NCI-H146 (cell line): Measurements from ENCODE around the gene ANKK1.

Source experiments
- DNase-seq: peaks from one replicate; lab custom pipeline; 2025; lab: John Stamatoyannopoulos, UW

Gene ANKK1, protein sequence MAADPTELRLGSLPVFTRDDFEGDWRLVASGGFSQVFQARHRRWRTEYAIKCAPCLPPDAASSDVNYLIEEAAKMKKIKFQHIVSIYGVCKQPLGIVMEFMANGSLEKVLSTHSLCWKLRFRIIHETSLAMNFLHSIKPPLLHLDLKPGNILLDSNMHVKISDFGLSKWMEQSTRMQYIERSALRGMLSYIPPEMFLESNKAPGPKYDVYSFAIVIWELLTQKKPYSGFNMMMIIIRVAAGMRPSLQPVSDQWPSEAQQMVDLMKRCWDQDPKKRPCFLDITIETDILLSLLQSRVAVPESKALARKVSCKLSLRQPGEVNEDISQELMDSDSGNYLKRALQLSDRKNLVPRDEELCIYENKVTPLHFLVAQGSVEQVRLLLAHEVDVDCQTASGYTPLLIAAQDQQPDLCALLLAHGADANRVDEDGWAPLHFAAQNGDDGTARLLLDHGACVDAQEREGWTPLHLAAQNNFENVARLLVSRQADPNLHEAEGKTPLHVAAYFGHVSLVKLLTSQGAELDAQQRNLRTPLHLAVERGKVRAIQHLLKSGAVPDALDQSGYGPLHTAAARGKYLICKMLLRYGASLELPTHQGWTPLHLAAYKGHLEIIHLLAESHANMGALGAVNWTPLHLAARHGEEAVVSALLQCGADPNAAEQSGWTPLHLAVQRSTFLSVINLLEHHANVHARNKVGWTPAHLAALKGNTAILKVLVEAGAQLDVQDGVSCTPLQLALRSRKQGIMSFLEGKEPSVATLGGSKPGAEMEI

DNA sequence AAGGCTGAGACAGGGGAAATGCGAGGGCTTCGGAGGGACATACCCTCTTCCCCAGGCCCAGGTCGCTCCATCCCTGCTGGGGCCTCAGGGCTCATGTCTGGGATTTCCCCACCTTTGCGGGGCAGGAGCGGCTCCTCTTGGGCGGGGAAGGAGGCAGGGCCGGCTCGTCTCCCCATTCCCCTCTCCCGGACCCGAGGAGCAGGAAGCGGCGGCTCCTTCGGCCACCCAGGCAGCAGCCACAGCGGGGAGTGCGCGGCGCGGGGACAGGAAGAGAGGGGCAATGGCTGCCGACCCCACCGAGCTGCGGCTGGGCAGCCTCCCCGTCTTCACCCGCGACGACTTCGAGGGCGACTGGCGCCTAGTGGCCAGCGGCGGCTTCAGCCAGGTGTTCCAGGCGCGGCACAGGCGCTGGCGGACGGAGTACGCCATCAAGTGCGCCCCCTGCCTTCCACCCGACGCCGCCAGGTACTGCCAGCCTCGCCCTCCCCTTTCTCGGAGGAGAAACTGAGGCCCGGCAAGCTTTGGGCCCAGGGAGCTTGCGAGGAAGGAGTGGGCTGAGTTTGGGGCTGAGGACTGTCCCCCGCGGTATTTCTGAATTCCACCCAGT, at the start of gene ANKK1:
Gene ANKK1, plus strand, starts transcription at position 175 of the 607 bp plus-strand sequence. Its CDS starts 106 bp downstream, at position 281.
- DNase-seq, result no peak

DNA sequence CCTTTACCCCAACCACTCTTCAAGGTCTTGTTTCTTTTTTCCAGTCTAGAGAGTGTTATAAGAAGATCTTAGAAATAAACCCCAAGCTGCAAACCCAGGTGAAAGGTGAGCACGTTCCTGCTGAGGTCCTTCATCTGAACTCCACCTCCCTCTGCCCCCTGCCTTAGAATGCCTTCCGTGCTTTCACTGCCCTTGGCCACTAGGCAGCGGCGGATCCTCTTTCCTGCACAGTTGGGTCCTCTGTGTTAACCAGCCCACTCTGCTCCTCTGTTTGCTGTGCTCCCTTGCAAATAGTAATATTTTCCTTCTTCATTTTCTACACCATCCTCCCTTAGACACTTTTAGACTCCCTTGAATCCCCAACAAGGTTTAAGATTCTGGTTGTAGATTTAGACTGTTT, 48.8 kb upstream of the ANKK1 start:
- peak; percentile 7 for DNase-seq

DNA sequence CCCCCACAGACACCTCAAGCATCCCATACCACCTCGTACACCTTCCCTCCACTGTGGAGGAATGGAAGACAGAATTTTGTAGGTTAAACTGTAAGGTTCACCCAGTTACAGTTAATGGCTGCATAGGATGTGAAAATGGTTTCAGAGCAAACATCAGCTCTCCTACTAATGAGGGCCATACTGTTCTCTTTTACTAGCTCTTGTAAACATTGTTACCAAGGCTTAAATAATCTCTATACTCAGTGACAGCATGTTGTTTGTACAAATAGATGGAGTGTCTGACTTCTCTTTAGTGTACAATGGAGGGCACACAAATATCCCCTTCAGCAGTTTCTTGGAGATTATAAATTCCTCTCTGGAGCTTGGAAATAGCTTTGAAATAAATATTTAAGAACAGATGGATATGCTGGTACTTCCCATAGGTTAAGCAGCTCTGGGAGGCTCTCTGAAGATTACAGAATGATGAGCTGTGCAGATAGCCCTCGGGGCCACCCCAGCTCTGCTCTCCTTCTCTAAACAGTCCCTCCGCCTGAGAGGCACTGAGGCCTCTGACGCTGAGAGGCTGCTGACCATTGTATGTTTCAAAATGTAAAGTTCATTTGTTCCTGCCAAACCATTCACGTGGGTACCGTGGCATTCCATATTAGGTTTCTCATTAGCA, 47.5 kb upstream of the ANKK1 start:
- peak; percentile 6 for DNase-seq

DNA sequence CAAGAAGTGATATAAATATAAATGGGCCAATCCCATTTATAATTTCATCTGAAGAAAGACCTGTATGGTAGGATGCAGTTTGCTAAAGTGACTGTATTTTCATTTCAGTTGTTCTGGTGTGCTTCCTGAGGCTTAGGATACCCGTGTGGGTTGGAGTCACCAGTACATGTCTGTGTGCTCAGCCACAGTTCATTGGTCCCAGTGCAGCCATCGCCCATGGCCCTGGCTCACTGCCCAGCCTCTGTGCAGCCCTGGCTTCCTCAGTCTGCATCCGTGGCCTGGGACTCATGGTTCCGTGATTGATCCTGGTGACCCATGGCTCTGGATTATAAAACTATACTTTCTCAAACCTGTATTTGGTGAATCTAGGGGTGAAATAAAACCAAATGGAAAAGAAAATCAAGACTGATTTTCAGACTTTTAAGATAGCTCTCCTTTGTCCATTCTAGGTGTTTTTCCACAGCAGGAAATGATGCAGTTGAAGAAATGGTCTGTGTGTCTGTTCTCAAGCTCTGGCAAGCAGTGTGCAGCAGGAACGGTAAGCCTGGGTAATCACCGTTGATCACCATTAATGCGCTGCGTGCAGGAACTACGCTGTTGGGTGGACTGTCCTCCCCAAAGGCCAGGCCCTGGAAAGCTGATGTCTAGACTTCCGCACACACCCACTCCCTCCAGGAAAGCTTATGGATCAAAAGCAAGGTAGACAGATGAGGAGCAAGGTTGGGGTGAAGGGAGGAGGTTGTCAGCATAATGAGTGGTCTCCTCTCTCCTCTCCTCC, 46.0 kb upstream of the ANKK1 start:
- no peak for DNase-seq

DNA sequence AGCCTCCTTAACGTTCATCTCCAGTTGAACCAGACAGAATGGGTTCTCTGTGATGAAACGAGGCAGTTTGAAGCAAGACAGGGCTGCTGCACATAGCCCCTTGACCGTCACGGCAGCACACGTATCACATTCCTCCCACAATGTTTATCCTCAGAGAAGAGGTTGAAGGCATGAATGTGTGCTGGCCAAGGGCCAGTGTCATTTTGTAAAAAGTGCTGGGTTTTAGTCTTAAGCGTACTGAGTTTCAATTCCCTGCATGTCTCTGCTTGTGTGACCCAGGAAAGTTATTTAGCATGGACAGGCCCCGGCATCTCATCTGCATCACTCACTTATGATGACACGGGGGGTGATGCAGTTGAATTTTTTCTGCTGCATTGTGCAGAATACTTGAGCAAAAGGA, 41.6 kb upstream of the ANKK1 start:
- no peak for DNase-seq

DNA sequence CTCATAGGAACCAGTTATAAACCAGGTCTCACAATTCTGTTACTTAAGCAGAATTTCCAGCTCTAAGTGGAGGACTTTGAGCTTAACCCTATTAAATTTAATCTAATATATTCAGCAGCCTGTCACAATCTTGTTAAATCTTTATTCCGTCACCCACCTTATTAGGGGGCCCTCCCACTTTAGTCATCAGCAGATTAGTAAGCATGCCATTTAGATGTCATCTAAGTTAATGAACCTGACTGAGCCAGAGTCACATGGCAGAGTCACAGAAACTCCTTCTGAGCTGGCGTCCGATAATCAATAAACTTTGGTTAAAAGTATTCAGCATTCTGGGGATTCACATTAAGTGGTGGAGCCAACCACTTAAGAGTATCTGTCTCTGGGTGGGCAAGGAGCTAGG, 38.1 kb upstream of the ANKK1 start:
- no peak for DNase-seq

DNA sequence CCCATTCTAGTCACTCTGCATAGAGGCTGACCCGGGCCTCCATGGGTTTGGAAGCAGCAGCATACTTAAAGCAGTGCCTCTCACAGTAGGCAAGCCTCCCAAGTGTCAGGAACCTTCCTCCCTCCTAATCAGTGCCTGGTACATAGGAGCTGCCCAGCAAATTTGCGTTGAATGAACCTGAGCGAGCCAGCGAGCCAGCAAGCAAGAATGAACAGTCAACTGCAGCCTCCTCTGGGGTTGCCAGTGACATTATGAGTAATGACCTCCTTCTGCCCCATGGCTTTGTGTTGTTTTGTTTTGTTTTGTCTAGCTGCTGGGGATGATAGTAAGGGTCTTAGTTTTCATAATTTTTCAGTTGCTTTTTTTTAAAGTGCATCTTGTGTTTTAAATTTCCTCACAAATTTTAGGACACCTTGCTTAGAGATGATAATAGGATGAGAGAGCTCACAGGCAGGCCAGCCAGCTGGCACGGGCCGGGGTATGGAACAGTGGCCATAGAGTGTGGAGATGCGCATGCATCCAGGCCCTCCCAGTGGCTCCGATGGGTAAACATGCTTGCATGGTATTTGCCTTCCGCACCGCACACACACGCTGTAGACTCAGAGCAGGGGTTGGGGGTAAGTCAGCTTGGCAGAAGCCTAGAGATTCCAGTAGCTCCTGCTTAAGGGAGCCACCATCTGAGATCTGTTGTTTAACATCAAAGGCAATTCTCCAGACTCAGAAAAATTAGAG, 37.1 kb upstream of the ANKK1 start:
- peak; percentile 68 for DNase-seq

DNA sequence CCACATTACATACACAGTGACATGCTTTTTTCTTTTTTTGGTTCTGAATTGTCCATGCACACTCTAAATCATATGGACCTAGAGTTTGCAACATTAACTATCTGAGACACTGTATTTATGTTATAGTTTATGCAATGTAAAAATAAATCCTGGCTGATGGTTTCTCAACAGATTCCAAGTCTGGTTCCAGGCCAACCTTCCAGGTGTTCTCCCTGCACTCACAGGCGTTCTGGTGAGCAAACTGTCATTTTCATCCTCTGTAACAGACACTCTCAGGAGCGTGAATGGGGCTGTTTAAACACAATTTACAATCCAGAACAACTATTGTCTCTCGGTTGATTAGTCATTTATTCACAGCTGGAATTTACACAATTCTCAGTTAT, 36.5 kb upstream of the ANKK1 start:
- peak; percentile 92 for DNase-seq

DNA sequence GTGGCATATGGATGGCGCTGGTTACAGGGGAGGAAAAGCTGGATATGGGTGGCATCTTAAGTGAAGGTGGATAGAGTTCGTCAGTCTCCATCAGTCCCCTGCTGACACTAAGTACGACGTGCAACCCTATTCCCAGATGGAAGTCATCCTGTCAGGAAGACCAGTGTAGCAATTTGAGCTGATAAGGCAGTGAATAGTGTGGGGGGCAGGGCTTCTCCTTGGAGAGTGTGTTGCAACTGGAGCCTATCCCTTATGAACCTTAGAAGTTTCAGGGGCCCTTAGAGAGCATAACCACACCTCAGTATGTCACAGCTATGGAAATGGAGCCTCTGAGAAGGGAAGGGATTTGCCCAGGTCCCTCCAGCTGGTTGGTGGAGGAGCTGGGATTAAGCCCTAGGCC, 36.1 kb upstream of the ANKK1 start:
- no peak for DNase-seq

DNA sequence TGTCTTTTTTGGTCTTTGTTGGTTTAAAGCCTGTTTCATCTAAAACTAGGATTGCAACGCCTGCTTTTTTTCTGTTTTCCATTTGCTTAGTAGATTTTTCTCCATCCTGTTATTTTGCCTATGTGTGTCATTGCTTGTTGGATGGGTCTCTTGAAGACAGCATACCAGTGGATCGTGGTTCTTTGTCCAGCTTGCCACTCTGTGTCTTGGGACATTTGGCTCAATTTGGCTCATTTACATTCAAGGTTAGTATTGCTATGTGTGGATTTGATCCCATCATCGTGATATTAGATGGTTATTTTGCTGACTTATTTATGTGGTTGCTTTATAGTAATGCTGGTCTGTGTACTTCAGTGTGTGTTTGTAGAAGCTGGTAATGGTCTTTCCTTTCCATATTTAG, 31.4 kb upstream of the ANKK1 start:
- DNase-seq, result no peak

DNA sequence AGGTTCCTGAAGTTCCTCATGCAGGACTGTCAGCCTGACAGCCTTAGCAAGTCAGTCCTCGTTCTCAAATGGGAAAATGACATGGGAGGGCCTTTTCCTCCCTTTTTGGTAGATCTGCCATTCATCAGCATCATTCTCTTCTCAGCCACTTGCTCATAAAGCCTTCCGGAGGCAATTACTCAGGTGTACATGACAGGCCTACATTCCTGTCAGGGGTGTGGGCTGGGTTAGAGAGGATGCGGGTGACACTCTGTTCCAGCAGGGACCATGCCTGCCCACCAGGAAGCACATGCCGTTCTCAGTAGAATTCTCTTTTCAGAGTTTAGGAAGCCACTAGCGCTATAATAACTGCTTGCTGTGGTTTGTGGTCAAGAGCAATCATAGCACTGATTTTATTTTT, 24.2 kb upstream of the ANKK1 start:
- DNase-seq, result no peak

DNA sequence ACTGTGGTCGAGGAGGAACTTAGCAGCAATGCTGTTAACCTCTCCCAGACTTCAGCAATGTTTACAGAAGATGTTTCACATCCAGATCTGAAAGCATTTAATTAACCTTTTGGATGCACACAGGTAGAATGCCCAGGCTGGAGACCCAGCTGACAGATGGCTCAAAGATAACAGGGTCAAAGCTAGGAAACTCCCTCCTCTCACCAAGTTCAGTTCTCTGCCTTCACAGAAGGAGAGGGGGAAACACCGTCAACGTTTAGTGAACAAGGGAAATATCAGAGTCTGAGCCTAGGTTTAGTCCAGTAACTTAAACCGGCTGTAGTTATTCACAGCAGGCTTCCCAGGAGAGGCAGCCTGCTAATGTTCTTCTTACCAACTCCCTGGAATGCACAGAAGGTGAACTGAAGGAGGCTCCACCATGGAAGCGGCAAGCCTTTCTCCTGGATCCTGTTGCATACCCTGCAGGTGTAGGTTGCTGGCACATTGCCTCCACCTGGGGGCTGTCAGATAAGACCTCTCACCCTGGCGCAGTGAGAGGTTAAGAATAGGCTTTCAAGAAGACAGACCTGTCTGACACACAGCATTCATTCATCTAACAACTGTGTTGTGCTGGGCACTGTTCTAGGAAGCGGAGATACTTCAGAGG, 23.5 kb upstream of the ANKK1 start:
- DNase-seq, result no peak

DNA sequence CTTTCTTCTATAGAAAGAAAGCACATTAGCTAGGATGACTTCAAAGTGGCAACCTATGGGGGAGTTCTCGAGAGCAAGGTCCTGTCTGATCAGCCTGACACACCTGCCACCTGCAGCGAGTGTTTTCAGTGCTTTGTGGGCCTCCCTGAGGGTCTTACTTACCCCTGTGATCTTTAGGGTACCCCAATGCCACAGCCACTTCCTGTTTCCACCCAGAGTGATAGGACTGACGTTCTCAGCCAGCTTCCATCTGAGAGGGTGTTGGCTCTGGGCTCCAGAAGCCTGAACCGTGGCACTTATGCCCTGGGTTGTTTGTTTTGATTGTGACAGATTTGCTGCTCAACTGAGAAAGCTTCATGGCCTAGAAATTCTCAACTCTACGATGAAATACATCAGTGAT, 21.7 kb upstream of the ANKK1 start:
- no peak for DNase-seq

DNA sequence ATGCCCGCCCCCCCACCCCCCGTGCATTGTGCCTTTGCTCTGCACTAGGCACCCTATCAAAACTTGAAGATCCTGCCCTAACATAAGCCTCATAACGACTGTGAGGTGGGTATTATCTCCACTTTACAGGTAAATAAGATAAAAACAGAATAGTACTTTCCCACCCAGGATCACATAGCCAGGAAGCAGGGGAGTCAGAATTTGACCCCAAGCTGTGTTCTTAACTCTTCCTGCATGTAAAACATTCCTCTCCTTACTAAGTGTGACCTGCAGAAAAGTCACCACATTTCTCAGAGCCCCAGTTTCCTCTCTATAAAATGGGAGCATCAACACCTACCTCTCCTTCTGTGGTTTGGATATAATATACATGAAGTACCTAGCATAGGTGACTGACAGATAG, 18.2 kb upstream of the ANKK1 start:
- DNase-seq, result no peak

DNA sequence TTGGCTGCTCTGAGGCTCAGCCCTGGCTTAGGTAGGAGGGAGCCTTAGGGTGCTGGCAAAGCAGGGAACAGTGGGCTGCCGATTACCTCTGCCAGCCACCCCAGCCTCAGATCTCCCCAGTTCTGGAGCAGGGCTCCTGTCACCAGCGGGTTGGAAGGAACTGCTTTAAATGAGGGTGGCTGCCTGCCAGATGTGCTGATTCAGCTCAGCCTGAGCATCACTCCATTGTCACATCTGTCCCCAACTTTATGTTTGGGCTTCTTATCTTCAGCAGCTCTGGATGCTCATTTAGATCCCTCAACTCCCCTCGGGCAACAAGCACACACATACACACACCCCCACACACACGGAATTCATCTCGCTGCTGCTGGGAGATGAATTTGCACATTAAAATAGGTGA, 16.9 kb upstream of the ANKK1 start:
- no peak for DNase-seq

DNA sequence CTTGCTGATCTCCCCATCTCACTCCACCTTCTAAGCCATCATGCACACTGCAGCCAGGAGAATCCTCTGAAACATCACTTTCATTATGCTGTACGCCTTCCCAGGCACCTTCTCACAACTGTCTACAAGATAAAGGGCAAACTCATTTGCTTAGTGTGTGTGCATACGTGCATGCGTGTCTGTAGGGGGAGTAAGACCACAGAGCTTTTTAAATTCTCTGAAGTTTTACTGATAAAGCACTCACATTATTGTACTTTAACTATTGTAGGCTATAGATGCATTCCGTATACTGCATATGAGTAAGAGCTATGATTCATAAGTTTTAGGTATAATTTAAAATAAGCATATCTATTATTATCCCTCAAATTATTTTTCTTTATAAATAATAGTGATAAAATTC, 15.3 kb upstream of the ANKK1 start:
- DNase-seq, result no peak

DNA sequence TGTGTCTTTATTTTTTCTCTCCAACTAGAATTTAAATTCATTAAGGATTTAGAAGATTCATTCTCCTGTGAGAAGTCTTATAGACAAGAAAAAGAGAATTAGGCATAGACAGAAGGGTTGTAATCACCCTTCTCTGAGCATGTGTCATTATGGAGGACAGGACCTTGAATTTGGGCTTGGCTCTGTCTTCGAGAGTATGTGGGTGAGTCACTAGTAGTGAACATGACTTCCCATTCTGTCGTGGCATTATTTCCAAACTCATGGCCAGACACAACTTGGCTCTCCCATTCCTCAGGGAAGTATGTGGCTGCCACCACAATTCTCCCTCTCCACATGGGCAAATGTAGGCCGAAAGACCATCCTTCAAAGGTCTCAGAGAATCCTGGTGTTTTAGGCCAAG, 14.3 kb upstream of the ANKK1 start:
- DNase-seq, result no peak

DNA sequence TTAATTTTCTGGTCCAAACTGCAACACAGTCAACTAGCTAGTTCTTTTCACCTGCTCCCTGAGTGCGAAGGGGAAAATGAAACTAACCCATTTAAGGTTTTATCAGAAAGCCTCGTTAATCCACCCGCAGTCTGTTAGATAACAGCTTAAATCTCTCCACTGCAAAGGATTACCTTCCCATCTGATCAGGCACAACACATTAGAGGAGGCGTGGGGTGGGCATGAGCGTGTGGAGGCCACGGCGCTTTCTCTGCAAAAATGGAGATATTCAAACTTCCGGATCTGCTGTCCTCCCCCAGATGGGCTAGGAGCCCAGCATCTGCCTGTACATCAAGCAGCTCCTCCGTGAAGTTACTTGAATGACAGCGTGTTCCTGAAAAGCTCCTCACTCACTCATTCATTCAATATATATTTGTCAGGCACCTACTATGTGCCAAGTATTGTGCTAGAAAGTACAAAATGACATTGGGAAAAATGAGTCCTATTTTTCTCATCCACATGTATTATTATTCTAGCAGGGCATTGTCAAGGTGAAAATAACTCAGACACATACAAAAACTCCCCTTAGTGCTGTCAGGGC, 13.5 kb upstream of the ANKK1 start:
- DNase-seq, result no peak

DNA sequence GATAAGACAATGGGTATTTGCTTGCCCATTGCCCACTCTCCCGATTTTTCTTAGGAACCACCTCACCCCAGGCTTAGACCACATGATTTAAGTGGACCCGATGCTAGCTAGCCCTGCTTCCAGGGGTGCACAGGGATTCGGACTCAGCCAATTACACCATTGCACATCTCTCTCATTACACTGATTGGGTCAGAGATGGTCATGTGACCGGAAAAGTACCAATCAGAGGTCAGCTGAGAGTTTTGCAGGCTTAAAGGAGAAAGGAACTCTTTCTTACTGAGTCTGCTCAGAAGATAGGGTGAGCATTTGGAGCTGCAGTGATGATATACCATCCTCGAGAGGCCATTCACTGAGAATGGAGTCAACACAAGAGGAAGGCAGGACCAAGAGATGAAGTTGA, 12.2 kb upstream of the ANKK1 start:
- no peak for DNase-seq

DNA sequence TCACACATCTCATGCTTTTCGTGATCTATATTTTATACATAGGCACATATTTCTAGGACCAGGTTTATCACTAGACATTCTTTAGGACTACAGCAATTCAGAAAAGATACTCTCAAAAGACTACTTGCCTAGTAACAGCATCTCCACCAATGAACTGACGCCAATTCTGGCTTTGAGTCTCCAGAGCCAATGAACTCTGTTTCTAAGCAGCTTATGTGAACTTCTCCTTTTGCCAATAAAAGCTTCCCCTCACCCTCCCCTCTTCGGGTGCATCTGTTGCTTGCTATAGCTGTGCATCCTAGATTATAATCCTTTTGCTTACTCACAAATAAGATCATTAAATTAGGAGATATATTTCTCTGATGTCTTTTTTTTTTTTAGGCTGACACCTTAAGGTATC, 11.4 kb upstream of the ANKK1 start:
- no peak for DNase-seq
